Mesodermal cell (in vitro differentiated cells): ENCODE measurements around the gene DGKG.

Experiments used
- H3K27ac ChIP-seq: 2 replicates; pipeline ENCODE4 v1.7.0; 2013; ENCODE audit warnings: mild to moderate bottlenecking, low read depth, low read length, moderate library complexity; ENCODE audit not compliant: severe bottlenecking
- H3K36me3 ChIP-seq: 2 replicates; pipeline ENCODE4 v1.7.1; 2013; ENCODE audit warnings: mild to moderate bottlenecking, low read length, moderate library complexity; ENCODE audit not compliant: control insufficient read depth, insufficient read depth
- H3K4me1 ChIP-seq: one replicate; pipeline ENCODE4 v1.7.1; 2013; ENCODE audit warnings: mild to moderate bottlenecking, low read length; ENCODE audit not compliant: insufficient read depth, control insufficient read depth, poor library complexity, severe bottlenecking
- H3K4me3 ChIP-seq: 2 replicates; pipeline ENCODE4 v1.7.0; 2013; ENCODE audit warnings: low read length, control low read depth, mild to moderate bottlenecking; ENCODE audit not compliant: insufficient read depth, poor library complexity, severe bottlenecking; ENCODE audit errors: extremely low read depth
- H3K9me3 ChIP-seq: 2 replicates; pipeline ENCODE4 v1.7.1; 2013; ENCODE audit warnings: mild to moderate bottlenecking, low read length, moderate library complexity; ENCODE audit not compliant: control insufficient read depth
- WGBS, 2 experiments: methylation state at CpG; one replicate each; pipeline ENCODE4 v1.1.5; 2013; ENCODE audit warnings: missing lambda C conversion rate in 2 of 2; ENCODE audit not compliant: insufficient coverage in 2 of 2; 5-methylcytosine and 5-hydroxymethylcytosine counted together

The DGKG gene

GRCh38 chr3:186184021-186184420 lies 178.0 kb downstream of the DGKG start:
- 67% methylated on average over 1 of the region's 2 CpGs; no CpG with 5 or more reads in 1 of the 2 experiments for WGBS, 2 experiments
- H3K9me3 ChIP-seq: no peaks in the 10 kb centered on the region
- no peak overlapping the region for H3K27ac ChIP-seq
- no peaks in the 10 kb centered on the region for H3K4me1 ChIP-seq
- H3K4me3 ChIP-seq: no peak overlapping the region
- no peaks in the 10 kb centered on the region for H3K36me3 ChIP-seq

- no peaks in the 10 kb centered on the region for H3K9me3 ChIP-seq
- 95 to 98% methylated on average over 4 of the region's 6 CpGs for WGBS, 2 experiments
- H3K4me3 ChIP-seq: no peak overlapping the region
Observed at GRCh38 chr3:186182850-186183249, 179.2 kb downstream of the DGKG start.

GRCh38 chr3:186181901-186182300 lies 180.1 kb downstream of the DGKG start:
- H3K4me1 ChIP-seq: no peaks in the 10 kb centered on the region
- H3K36me3 ChIP-seq: no peaks in the 10 kb centered on the region
- H3K9me3 ChIP-seq: no peaks in the 10 kb centered on the region
- WGBS, 2 experiments: 100% methylated on average over 1 to 2 of the region's 2 CpGs
- H3K27ac ChIP-seq: no peak overlapping the region
- H3K4me3 ChIP-seq: no peak overlapping the region

More at GRCh38 chr3:186182850-186183249, 179.2 kb downstream of the DGKG start:
- H3K4me1 ChIP-seq: no peaks in the 10 kb centered on the region
- no peaks in the 10 kb centered on the region for H3K36me3 ChIP-seq
- no peak overlapping the region for H3K27ac ChIP-seq

GRCh38 chr3:186180891-186181481 lies 181.0 kb downstream of the DGKG start:
- H3K4me1 ChIP-seq: no peaks in the 10 kb centered on the region
- H3K36me3 ChIP-seq: no peaks in the 10 kb centered on the region
- no peak overlapping the region for H3K27ac ChIP-seq
- H3K4me3 ChIP-seq: no peak overlapping the region
- WGBS, 2 experiments: 85 to 89% methylated on average over 3 to 4 of the region's 6 CpGs
- H3K9me3 ChIP-seq: no peaks in the 10 kb centered on the region

GRCh38 chr3:186180151-186180550 lies 181.9 kb downstream of the DGKG start:
- WGBS, 2 experiments: 86 to 94% methylated on average over 5 of the region's 5 CpGs
- Histone ChIP-seq H3K4me1 (no peaks in the 10 kb centered on the region), H3K9me3 (no peaks in the 10 kb centered on the region), H3K36me3 (no peaks in the 10 kb centered on the region), H3K27ac (no peak overlapping the region), H3K4me3 (no peak overlapping the region)

- no peaks in the 10 kb centered on the region for H3K9me3 ChIP-seq
- 62 to 76% methylated on average over 2 to 3 of the region's 4 CpGs for WGBS, 2 experiments
- H3K4me1 ChIP-seq: no peaks in the 10 kb centered on the region
- no peaks in the 10 kb centered on the region for H3K36me3 ChIP-seq
- H3K4me3 ChIP-seq: no peak overlapping the region
- H3K27ac ChIP-seq: no peak overlapping the region
Observed at GRCh38 chr3:186178412-186178811, 183.6 kb downstream of the DGKG start.

GRCh38 chr3:186176373-186176990 lies 185.6 kb downstream of the DGKG start:
- H3K36me3 ChIP-seq: no peaks in the 10 kb centered on the region
- H3K27ac ChIP-seq: no peak overlapping the region
- no peak overlapping the region for H3K4me3 ChIP-seq
- WGBS, 2 experiments: 81 to 96% methylated on average over 3 to 4 of the region's 6 CpGs
- H3K9me3 ChIP-seq: peaks cover 3% of the 10 kb centered on the region
- H3K4me1 ChIP-seq: no peaks in the 10 kb centered on the region

- no peaks in the 10 kb centered on the region for H3K36me3 ChIP-seq
- no peak overlapping the region for H3K4me3 ChIP-seq
- H3K9me3 ChIP-seq: peaks cover 3% of the 10 kb centered on the region
- no peak overlapping the region for H3K27ac ChIP-seq
- 98 to 100% methylated on average over 5 to 6 of the region's 9 CpGs for WGBS, 2 experiments
- no peaks in the 10 kb centered on the region for H3K4me1 ChIP-seq
Observed at GRCh38 chr3:186173224-186173815, 188.7 kb downstream of the DGKG start.

- no peak overlapping the region for H3K27ac ChIP-seq
- no peak overlapping the region for H3K4me3 ChIP-seq
- no peaks in the 10 kb centered on the region for H3K4me1 ChIP-seq
- WGBS, 2 experiments: no CpG with 5 or more reads among the region's 2 CpGs
- H3K36me3 ChIP-seq: no peaks in the 10 kb centered on the region
- H3K9me3 ChIP-seq: peaks cover 3% of the 10 kb centered on the region
Observed at GRCh38 chr3:186172353-186172752, 189.7 kb downstream of the DGKG start.

GRCh38 chr3:186171521-186171920 lies 190.5 kb downstream of the DGKG start:
- H3K36me3 ChIP-seq: no peaks in the 10 kb centered on the region
- 83 to 100% methylated on average over 1 of the region's 2 CpGs for WGBS, 2 experiments
- H3K4me3 ChIP-seq: no peak overlapping the region
- H3K27ac ChIP-seq: no peak overlapping the region
- peaks cover 3% of the 10 kb centered on the region for H3K9me3 ChIP-seq
- H3K4me1 ChIP-seq: no peaks in the 10 kb centered on the region

- 50 to 67% methylated on average over 1 to 2 of the region's 2 CpGs for WGBS, 2 experiments
- no peak overlapping the region for H3K27ac ChIP-seq
- H3K36me3 ChIP-seq: no peaks in the 10 kb centered on the region
- no peaks in the 10 kb centered on the region for H3K4me1 ChIP-seq
- H3K9me3 ChIP-seq: peaks cover 3% of the 10 kb centered on the region
- H3K4me3 ChIP-seq: no peak overlapping the region
Observed at GRCh38 chr3:186170516-186170915, 191.5 kb downstream of the DGKG start.
